C4-2B (cell line): ENCODE data around the gene OR2M2.

Source experiments
- H3K27ac ChIP-seq: fragments of 450-650 bp; 2 replicates; pipeline ENCODE4 v1.5.1; 2017
- ZFX ChIP-seq: fragments of 450-650 bp; IDR thresholded peaks from 2 replicates; pipeline ENCODE4 v1.6.1; 2017
- TF ChIP-seq, protein P1 (sequence below): fragments of 450-650 bp; conservative IDR thresholded peaks from 2 replicates; pipeline ENCODE4 v1.5.1; 2017; ENCODE audit warnings: mild to moderate bottlenecking

Gene OR2M2, protein sequence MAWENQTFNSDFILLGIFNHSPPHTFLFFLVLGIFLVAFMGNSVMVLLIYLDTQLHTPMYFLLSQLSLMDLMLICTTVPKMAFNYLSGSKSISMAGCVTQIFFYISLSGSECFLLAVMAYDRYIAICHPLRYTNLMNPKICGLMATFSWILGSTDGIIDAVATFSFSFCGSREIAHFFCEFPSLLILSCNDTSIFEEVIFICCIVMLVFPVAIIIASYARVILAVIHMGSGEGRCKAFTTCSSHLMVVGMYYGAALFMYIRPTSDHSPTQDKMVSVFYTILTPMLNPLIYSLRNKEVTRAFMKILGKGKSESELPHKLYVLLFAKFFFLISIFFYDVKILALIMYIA

DNA sequence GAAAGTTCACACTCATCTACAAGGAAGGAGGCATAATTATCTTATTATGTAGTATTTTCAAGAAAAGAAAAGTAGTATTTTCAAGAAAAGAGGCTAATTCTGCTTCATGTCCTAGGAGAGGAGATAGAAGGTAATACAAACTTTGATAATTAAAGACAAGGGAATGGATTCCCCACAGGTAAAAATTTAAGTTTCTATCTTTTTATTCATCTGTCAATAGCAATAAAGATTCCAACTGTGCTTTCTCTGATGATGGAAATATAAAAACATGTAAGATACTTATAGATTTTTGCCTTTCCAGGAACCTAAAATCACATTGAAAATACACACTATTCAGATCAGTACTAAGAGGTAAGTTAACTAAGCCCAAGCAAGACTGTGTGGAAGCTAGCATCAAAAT is at the start of gene OR2M2:
OR2M2 (plus strand) TSS at position 301 of the 400 bp plus-strand sequence. CDS start 5,165 bp downstream, outside the sequence.
- TF ChIP-seq, protein P1, sequence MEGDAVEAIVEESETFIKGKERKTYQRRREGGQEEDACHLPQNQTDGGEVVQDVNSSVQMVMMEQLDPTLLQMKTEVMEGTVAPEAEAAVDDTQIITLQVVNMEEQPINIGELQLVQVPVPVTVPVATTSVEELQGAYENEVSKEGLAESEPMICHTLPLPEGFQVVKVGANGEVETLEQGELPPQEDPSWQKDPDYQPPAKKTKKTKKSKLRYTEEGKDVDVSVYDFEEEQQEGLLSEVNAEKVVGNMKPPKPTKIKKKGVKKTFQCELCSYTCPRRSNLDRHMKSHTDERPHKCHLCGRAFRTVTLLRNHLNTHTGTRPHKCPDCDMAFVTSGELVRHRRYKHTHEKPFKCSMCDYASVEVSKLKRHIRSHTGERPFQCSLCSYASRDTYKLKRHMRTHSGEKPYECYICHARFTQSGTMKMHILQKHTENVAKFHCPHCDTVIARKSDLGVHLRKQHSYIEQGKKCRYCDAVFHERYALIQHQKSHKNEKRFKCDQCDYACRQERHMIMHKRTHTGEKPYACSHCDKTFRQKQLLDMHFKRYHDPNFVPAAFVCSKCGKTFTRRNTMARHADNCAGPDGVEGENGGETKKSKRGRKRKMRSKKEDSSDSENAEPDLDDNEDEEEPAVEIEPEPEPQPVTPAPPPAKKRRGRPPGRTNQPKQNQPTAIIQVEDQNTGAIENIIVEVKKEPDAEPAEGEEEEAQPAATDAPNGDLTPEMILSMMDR: no peak
- TF ChIP-seq ZFX: no peak
- no peak within 1 kb of the TSS for H3K27ac ChIP-seq

DNA sequence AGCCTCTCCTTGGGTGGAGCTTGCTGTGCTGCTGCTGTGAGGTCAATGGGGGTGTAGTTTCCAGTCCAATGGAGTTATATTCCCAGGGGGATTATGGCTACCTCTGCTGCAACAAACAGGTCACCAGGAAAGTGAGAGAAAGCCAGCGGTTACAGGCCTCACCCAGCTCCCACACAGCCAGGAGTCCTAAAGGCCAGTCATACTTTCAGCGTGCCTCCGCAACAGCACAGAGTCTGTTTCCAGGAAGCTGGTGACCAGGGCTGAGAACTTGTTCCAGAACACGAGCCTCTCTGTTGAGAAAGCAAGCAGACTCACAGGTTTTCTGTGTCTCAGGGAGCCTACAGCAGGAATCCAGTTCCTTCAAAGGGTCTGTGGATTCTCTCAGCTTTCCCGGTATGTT is 47.0 kb upstream of the OR2M2 start:
- H3K27ac ChIP-seq: no peak overlapping the region
- TF ChIP-seq, protein P1: no peak
- no peak for TF ChIP-seq ZFX

DNA sequence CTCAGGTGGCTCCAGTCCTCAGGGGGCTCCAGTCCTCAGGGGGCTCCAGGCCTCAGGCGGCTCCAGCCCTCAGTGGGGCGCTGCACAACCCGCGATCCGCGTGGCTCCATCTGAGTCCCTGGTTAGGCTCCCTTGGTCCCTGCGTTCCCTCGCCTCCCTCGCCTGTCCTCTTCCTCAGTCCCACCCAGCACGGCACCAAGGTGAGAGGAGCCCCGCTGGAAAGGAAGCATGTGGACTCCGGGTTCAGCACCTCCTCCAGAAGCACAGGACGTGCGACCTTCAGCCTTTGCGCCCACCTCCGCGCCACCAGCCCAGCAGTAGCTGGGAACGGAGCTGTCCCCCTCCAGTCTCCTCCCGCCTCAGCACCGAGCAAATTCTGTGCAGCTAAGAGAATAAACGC is 37.8 kb upstream of the OR2M2 start:
- no peak for TF ChIP-seq ZFX
- TF ChIP-seq, protein P1: no peak
- H3K27ac ChIP-seq: no peak overlapping the region

DNA sequence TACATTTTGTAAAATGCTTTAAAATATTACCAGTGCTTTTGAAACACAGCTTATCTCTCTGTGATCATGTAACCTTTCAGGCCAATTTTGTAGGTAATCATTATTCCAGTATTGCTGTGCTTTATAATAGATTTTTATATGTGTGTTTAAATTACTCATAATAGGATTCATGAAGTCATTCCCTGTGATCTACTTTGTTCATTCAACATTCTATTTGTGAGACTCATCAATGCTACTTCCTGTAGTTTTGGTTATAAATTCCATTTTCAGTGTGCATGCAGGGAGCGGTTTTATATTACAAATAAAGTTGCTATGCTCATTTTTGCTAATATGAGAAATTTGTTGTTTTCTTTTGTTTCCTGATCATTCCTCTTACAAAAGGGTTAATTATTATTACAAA is 33.8 kb upstream of the OR2M2 start:
- TF ChIP-seq, protein P1: no peak
- no peak for TF ChIP-seq ZFX
- H3K27ac ChIP-seq: no peak overlapping the region

DNA sequence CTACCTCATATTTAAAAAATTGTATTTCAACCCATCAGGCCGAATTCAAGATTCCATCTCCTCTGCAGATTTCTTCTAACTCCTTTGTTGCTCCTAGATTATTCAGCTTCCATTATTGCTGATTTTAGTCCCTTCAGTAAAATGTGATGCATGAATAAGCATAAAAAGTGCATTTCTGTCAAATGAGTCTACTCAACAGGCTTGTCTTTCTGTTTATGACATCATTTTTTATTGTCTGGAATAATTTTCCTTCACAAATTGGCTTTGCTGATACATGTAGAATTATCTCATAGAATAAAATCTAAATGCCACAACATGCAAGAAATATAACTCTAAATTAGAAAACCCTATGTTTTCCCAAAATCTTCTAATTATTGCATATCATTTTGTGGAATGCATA is 31.3 kb upstream of the OR2M2 start:
- TF ChIP-seq ZFX: no peak
- TF ChIP-seq, protein P1: no peak

DNA sequence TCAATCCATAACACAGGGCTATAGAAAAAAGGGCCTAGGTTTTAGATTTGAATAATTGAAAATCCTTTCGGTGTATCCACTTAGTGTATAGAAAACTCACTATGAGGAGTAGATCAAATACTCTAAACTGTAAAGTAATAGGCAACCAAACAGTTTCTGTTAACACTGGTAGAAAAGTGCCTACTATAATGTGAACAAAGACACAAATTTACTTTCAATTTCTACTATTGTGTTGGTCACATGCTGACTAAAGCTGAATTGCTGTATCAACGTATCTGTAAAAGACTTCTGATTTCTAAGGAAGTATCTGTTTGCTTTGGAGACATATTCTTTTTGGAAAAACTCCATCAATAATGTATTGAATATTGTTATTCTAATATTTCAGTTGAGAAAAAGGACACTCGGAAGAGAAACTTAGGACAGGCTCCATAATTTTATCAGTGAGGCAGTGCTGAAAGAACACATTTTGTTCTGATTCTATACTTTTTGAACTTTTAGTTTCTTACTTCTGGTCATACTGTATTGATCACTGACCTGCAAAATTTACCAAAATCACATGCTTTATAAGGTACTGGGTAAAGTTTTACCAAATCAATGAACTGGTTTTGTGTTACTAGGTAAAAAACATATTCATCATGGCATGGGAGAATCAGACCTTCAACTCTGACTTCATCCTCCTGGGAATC is 30.0 kb upstream of the OR2M2 start, which contains the start of gene OR2M5:
OR2M5 (plus strand) TSS at position 636 of the 686 bp plus-strand sequence; CDS start at position 636, 0 bp downstream.
- H3K27ac ChIP-seq: no peak within 1 kb of the TSS
- TF ChIP-seq, protein P1: no peak
- TF ChIP-seq ZFX: no peak

More for the DNA sequence above, 31.3 kb upstream of the OR2M2 start:
- no peak overlapping the region for H3K27ac ChIP-seq
